Stimulated activated CD8-positive, alpha-beta memory T cell treated with anti-CD3 and anti-CD28 coated beads, Interleukin-12 subunit alpha, Interleukin-12 subunit beta, amount 100 ng/mL, for 1 hour (primary cell): ENCODE results near the gene RHNO1.

Experiments
- DNase-seq: peaks from one replicate; pipeline ENCODE4 v3.0.0-alpha.2; 2020; ENCODE audit warnings: low read depth

The RHNO1 gene

DNA sequence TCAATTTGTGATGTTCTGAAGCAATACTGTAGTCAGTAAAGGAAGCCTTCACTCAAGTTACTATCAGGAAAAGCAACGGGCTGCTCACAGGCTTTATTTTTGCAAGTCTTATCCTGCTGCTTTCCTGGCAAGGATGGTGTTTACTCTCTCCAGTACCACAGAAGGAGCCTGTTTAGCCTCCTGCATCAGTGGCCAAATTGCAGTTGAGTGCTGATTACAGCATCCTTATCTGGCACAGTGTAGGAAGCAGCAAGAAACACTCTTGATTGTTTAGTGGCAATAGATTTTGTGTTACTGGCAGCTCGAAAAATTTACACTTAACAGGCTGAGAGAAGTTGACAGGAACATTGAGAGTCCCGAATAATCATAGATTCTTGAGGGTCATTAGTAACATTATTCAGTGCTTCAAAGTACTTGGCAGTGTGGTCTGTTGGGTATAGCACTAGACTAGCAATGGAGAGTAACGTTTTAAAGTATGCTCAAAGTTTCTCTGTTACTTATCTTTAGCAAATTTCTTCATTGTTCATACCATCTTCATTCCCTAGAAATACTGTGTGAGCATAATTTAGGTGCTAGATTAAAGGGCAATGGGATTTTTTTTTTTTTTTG, 25.4 kb downstream of the RHNO1 start:
- no peak for DNase-seq

DNA sequence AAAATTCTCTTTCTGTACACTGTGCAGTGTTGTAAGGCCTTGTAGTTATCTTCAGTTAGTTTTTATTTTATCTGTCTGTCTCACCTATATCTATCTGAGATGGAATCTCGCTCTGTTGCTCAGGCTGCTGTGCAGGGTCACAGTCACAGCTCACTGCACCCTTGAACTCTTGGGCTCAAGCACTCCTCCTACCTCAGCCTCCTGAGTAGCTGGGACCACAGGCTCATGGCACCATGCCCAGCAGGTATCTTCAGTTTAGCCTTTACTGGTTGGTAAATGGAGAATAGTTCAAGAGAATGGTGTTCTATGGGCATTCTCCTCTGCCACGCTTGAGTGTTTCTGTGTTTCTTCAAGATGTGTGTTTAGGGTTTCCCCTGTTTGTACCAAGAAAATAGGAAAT, 27.2 kb downstream of the RHNO1 start:
- no peak for DNase-seq

DNA sequence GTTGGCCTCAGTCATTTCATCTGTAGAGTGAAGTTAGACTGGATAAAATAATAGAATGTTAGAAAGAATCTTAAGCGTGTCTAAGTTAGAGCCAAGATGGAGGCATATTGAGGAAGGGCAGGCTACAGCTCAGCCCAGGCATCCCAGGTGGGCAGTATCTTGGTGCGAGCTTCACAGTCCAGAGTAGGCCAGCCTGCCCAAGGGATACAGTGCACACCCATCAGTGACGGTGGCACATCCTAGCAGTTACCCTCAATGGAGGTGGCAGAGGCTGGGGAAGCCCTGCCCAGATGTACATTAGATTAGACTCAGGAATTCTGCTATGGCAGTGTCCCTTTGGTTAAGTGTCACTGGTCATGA, 35.2 kb downstream of the RHNO1 start:
- DNase-seq: no peak

DNA sequence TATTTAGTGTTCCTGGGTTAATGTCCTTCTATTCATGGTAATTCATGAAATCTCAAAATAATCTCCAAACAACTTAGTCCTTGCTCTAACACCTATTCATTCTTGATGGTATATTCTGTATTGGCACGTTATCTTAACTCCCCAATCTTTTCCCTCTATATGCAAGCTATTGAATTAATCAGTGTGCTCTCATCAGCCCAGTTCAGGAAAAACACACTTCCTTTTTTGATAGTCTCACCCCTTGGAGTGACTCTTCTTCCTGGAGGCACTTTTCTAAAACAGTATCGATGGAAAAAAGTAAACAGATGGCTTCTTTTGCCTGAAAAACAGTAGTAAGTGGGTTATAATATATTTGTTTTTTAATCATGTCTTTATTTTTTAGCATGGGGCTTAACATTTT, 42.2 kb downstream of the RHNO1 start:
- DNase-seq: no peak

DNA sequence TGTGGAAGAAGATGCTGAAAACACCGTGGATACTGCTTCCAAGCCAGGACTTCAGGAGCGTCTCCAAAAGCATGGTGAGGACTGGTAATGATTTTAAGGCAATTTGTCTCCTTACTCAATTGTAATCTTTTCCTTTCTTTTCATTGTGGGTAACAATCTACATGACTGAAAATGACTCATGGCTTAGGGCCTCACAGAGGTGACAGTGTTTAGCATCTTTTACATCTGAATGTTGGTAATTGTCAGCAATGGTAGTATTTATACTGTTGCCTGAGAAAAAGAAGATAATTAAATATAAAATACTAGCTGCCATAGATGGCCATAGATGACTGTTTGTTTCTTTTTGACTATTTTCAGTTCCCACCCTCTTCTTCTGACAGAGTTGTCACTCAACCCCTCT, 45.3 kb downstream of the RHNO1 start:
- no peak for DNase-seq

DNA sequence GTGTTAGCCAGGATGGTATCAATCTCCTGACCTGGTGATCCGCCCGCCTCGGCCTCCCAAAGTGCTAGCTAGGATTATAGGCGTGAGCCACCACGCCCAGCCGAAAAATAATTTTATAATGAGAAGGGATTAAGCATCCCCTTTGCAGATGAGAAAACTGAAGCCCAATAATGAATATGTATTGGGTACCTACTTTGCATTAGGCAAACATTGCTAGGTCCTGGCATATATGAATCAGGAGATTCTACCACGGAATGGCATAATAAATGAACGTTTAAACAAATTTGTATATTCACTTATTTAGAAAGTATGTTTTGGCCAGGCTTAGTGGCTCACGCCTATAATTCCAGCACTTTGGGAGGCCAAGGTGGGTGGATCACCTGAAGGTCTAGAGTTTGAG, 46.0 kb downstream of the RHNO1 start:
- DNase-seq: no peak

DNA sequence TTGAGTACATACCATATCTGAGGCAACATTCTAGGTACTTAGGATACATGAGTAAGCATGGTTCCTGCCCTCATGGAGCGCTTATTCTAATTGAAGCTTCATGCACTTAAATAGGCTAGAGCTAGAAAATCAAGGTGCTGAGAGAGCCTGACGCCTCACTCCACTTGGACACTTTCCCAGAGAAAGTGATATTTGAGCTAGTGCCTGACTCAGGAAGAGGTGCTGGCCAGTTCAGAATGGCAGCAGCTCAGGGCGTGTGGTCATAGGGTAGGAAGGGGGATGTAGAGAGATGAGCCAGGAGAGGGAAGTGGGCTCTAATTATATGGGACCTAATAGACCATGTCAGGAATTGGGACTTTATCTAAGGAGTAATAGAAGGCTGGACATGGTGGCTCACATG, 47.0 kb downstream of the RHNO1 start:
- no peak for DNase-seq

DNA sequence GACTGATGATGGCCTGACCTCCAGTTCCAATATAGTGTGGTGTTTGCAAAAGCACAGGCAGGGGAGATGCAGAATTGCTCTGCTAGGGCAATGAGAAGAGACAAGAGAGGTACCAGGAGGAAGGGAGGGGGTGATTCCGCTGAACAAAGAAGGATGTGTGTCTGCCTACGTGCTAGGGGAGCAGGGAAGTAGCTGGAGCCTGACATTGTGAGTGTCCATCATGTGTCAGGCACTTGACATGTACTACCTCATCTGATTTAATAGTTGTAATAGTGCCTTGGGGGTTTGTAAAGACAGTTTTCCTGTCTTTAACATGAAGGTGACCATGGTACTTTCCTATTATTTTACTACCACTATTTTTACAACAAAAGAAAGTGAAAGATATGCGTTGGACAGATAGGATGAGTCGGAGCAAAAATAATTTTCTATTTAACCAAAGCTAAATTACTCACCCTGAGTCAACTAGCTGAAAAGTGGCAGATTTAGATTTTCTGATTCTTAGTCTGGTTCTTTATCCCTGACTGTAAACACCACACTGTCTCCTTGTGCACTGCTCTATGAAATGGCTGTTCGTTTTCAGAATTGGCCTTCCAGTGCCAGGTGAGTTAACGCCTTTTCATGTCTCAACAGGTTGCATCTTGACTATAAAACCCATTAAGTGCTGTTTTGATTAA, 48.4 kb downstream of the RHNO1 start:
- DNase-seq: no peak

DNA sequence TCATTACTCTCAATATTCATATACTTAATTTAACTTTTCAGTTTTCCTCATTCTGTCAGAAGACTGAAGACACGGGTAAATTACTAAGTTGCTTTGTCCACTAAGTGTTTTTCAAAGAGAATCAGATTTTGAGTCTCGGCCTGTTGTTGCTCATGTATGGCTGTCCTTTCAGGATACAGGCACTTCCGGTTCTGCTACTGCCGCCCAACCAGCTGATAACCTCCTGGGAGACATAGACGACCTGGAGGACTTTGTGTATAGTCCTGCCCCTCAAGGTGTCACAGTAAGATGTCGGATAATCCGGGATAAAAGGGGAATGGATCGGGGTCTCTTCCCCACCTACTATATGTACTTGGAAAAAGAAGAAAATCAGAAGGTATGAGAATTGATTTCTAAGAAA, 53.8 kb downstream of the RHNO1 start:
- no peak for DNase-seq

DNA sequence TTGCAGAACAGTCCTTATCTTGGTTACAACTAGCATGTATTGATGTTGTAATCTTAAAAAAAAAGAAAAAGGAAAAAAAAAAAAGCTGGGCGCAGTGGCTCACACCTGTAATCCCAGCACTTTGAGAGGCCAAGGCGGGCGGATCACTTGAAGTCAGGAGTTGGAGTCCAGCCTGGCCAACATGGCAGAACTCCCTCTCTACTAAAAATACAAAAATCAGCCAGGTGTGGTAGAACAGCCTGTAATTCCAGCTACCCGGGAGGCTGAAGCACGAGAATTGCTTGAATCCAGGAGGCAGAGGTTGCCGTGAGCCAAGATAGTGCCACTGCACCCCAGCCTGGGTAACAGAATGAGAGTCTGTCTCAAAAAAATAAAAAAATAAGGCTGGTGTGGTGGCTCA, 56.6 kb downstream of the RHNO1 start:
- no peak for DNase-seq

DNA sequence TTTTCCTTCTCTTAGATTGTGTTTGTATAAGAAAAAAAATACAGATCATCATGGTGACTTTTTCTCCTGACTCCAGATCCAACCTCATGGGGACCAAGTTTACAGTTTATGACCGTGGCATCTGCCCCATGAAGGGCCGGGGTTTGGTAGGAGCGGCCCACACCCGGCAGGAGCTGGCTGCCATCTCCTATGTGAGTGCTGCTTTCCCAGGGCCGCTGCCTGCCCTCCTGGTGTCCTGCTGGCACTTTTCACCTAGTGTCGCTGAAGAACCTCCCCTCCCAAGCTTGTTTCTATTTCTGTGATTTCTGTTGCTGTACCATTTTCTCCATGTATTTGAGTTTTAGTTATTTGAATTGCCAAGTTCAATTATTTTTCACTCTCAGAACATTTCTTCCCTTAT, 57.3 kb downstream of the RHNO1 start:
- DNase-seq: no peak

DNA sequence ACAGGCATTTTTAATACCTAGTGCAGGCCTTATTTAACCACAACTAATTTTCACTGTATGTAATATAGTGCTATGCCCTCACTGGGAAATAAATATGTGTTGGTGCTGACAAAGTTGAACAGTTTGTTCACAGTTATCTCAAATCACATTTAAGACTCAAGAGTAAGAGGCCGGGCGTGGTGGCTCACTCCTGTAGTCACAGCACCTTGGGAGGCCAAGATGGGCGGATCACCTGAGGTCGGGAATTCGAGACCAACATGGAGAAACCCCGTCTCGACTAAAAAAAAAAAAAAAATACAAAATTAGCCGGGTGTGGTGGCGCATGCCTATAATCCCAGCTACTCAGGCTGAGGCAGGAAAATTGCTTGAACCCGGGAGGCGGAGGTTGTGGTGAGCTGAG, 59.3 kb downstream of the RHNO1 start:
- DNase-seq: no peak

DNA sequence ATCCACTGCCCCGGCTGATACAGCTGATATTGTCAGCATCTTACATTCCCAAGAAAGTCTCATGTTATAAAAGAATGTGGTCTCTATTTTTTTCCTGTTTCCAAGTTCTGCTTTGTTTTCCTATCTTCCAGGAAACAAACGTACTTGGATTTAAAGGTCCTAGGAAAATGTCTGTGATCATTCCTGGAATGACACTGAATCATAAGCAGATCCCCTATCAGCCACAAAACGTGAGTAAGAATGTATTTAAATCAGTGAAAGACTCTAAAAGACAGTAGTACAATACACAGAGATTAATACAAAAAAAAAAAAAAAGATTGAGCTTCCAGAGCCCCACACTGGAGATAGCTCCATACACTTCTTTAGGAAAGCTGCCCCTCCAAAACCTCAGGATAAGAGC, 60.5 kb downstream of the RHNO1 start:
- no peak for DNase-seq
